ENCODE results near the gene DZIP3. TPM values are rescaled to one million over a fixed set of nuclear protein-coding genes. Genes with fewer than 3 reads are reported as not detected.

Gene DZIP3
- total and polyA plus RNA-seq, 2 of the 13 experiments (the other 11 are each of a cell fraction or from before 2014, with no cell fraction given) = 11.3 to 17.3 TPM

- no TSS peak for BruUV-seq (replicated peaks)
Observed at GRCh38 chr3:108603691-108604090, 14.2 kb downstream of the DZIP3 start.

More at GRCh38 chr3:108603691-108604090, 14.2 kb downstream of the DZIP3 start:
- ATAC-seq = no peak
- H3K4me2 ChIP-seq (ENCODE audit: low read depth, low read length) = no peak overlapping the region
- no peaks in the 10 kb centered on the region for H3K4me1 ChIP-seq (ENCODE audit: insufficient read depth, low read length)
- ChIA-PET POLR2A (interaction anchor here (2.0 kb wide), 1 partner anchor 14 kb away, joined by 9 read pairs; the partner anchor contains the start of genes CIP2A and DZIP3), CTCF (ENCODE audit: low intra/inter-chr PET ratio, low total read pairs) (no interaction called here)
- no peaks in the 10 kb centered on the region for H3K9me3 ChIP-seq (ENCODE audit: low read length)
- no peaks in the 10 kb centered on the region for H3K27me3 ChIP-seq (ENCODE audit: control insufficient read depth in 1 of 2, insufficient read depth in 2 of 2, low read length in 2 of 2)
- FAIRE-seq = no peak
- H3K9ac ChIP-seq (ENCODE audit: insufficient read depth, low read depth, low read length) = no peak overlapping the region
- no peaks in the 10 kb centered on the region for H3K79me2 ChIP-seq (ENCODE audit: insufficient read depth, low read length)
- intact Hi-C loops (cut with micrococcal nuclease; ENCODE audit: unreplicated experiment) = no loop called here
- TF ChIP-seq, protein P1, sequence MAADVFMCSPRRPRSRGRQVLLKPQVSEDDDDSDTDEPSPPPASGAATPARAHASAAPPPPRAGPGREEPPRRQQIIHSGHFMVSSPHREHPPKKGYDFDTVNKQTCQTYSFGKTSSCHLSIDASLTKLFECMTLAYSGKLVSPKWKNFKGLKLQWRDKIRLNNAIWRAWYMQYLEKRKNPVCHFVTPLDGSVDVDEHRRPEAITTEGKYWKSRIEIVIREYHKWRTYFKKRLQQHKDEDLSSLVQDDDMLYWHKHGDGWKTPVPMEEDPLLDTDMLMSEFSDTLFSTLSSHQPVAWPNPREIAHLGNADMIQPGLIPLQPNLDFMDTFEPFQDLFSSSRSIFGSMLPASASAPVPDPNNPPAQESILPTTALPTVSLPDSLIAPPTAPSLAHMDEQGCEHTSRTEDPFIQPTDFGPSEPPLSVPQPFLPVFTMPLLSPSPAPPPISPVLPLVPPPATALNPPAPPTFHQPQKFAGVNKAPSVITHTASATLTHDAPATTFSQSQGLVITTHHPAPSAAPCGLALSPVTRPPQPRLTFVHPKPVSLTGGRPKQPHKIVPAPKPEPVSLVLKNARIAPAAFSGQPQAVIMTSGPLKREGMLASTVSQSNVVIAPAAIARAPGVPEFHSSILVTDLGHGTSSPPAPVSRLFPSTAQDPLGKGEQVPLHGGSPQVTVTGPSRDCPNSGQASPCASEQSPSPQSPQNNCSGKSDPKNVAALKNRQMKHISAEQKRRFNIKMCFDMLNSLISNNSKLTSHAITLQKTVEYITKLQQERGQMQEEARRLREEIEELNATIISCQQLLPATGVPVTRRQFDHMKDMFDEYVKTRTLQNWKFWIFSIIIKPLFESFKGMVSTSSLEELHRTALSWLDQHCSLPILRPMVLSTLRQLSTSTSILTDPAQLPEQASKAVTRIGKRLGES (CRISPR knock-in tag; IDR thresholded peaks at IDR 0.05; ENCODE audit: borderline replicate concordance) = no peak
- TF ChIP-seq ISX (CRISPR knock-in tag; conservative IDR thresholded peaks at IDR 0.05) (no peak), FOXK2 (IDR thresholded peaks at IDR 0.05) (no peak), KAT8 (CRISPR knock-in tag; IDR thresholded peaks at IDR 0.05) (no peak), SMAD3 (CRISPR knock-in tag; IDR thresholded peaks at IDR 0.05) (no peak), IKZF1 (IDR thresholded peaks at IDR 0.05) (no peak), SP140L (CRISPR knock-in tag; IDR thresholded peaks at IDR 0.05; ENCODE audit: borderline replicate concordance) (no peak), ZMYM4 (CRISPR knock-in tag; IDR thresholded peaks at IDR 0.05) (no peak), ZNF17 (CRISPR knock-in tag; IDR thresholded peaks at IDR 0.05) (no peak), TRIM24 (CRISPR knock-in tag; IDR thresholded peaks at IDR 0.05) (no peak), GATA4 (IDR thresholded peaks at IDR 0.05; ENCODE audit: borderline replicate concordance, low read depth) (no peak), BCL3 (CRISPR knock-in tag; IDR thresholded peaks at IDR 0.05) (no peak), ZBTB38 (CRISPR knock-in tag; IDR thresholded peaks at IDR 0.05) (no peak), RARA (CRISPR knock-in tag; IDR thresholded peaks at IDR 0.05) (no peak), FOXA3 (CRISPR knock-in tag; IDR thresholded peaks at IDR 0.05) (no peak)
- TF ChIP-seq, protein P2, sequence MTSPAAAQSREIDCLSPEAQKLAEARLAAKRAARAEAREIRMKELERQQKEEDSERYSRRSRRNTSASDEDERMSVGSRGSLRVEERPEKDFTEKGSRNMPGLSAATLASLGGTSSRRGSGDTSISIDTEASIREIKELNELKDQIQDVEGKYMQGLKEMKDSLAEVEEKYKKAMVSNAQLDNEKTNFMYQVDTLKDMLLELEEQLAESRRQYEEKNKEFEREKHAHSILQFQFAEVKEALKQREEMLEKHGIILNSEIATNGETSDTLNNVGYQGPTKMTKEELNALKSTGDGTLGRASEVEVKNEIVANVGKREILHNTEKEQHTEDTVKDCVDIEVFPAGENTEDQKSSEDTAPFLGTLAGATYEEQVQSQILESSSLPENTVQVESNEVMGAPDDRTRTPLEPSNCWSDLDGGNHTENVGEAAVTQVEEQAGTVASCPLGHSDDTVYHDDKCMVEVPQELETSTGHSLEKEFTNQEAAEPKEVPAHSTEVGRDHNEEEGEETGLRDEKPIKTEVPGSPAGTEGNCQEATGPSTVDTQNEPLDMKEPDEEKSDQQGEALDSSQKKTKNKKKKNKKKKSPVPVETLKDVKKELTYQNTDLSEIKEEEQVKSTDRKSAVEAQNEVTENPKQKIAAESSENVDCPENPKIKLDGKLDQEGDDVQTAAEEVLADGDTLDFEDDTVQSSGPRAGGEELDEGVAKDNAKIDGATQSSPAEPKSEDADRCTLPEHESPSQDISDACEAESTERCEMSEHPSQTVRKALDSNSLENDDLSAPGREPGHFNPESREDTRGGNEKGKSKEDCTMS (CRISPR knock-in tag; conservative IDR thresholded peaks at IDR 0.05) = no peak
- H3K27ac ChIP-seq (ENCODE audit: extremely low read length, insufficient read depth, low read length) = no peak overlapping the region
- no peak overlapping the region for H3K4me3 ChIP-seq (replicated peaks in 1 of 3; ENCODE audit: insufficient read depth in 1 of 3, low read depth in 2 of 3, low read length in 3 of 3)
- no peaks in the 10 kb centered on the region for H3K36me3 ChIP-seq (replicated peaks in 1 of 2; ENCODE audit: control insufficient read depth in 1 of 2, insufficient read depth in 2 of 2, low read length in 2 of 2)
- H2AFZ ChIP-seq (ENCODE audit: low read length) = no peak overlapping the region
- no peak for DNase-seq (ENCODE audit: low spot score)
- in situ Hi-C loops (cut with HindIII; ENCODE audit: extremely low pct_ligation_motif_present, low pct_unique_long_range_greater_than_20kb) = no loop called here
- no peaks in the 10 kb centered on the region for H4K20me1 ChIP-seq (ENCODE audit: insufficient read depth, low read length)
